ENCODE data around the gene LINGO1. TPM values are rescaled to one million over a fixed set of nuclear protein-coding genes. Genes with fewer than 3 reads are reported as not detected.

The LINGO1 gene
- total and polyA plus RNA-seq, 2 donors (not counting 3 experiments of a cell fraction or from before 2014, with no cell fraction given), result 0.15 to 0.33 TPM

GRCh38 chr15:77577366-77577950, 55.3 kb downstream of the LINGO1 start:
- Histone ChIP-seq H3K9ac (replicated peaks; ENCODE audit: extremely low read depth, insufficient read depth, low read length) (no peak overlapping the region), H3K27ac (ENCODE audit: insufficient read depth, low read depth, low read length) (no peak overlapping the region), H2AFZ (ENCODE audit: low read depth, low read length) (no peak overlapping the region), H4K20me1 (replicated peaks; ENCODE audit: control insufficient read depth, extremely low read depth, insufficient read depth, low read length) (no peaks in the 10 kb centered on the region), H3K4me1 (ENCODE audit: control insufficient read depth, extremely low read depth, insufficient read depth, low read length) (no peaks in the 10 kb centered on the region), H3K4me2 (ENCODE audit: insufficient read depth, low read length) (no peak overlapping the region), H3K9me1 (replicated peaks; ENCODE audit: control insufficient read depth, extremely low read depth, insufficient read depth, low read length) (no peaks in the 10 kb centered on the region), H3K27me3 (ENCODE audit: control insufficient read depth in 2 of 2, insufficient read depth in 2 of 2, low read length in 2 of 2) (no peaks in the 10 kb centered on the region), H3K4me3 (replicated peaks in 1 of 3; ENCODE audit: insufficient read depth in 1 of 3, low read depth in 1 of 3, low read length in 3 of 3) (no peak overlapping the region), H3K79me2 (ENCODE audit: control insufficient read depth, insufficient read depth, low read length) (no peaks in the 10 kb centered on the region), H3K36me3 (ENCODE audit: control insufficient read depth in 2 of 2, extremely low read depth in 1 of 2, insufficient read depth in 2 of 2, low read length in 2 of 2) (no peaks in the 10 kb centered on the region), H3K9me3 (replicated peaks; ENCODE audit: control insufficient read depth, insufficient read depth, low read length) (no peaks in the 10 kb centered on the region)
- FAIRE-seq, result no peak
- intact Hi-C loops (cut with micrococcal nuclease) (no loop called here), dilution Hi-C loops (cut with MboI; ENCODE audit: extremely low pct_ligation_motif_present, low sequenced_read_pairs) (no loop called here)
- ChIA-PET POLR2A (no interaction called here), CTCF (no interaction called here)
- DNase-seq (ENCODE audit: low read depth, low spot score), result no peak
- no TSS peak for BruUV-seq (replicated peaks)
- TF ChIP-seq GATA2 (IDR thresholded peaks at IDR 0.05; ENCODE audit: insufficient read depth, insufficient read length, low read depth, low read length), result no peak
- no peak for TF ChIP-seq EZH2 (IDR thresholded peaks at IDR 0.05; ENCODE audit: borderline replicate concordance, low read depth, low read length, severe bottlenecking)
- no peak for TF ChIP-seq POLR2A (IDR thresholded peaks at IDR 0.05; ENCODE audit: low read depth, low read length)
- no peak for TF ChIP-seq POLR2AphosphoS5 (IDR thresholded peaks at IDR 0.05; ENCODE audit: insufficient read depth, low read depth, low read length)
- no peak for TF ChIP-seq MAX (IDR thresholded peaks at IDR 0.05; ENCODE audit: insufficient read depth, insufficient read length)
- no peak for TF ChIP-seq FOS (IDR thresholded peaks at IDR 0.05; ENCODE audit: borderline replicate concordance, insufficient read depth, low read length)
- no peak for TF ChIP-seq MYC (IDR thresholded peaks at IDR 0.05; ENCODE audit: low read depth, low read length)
- no peak for TF ChIP-seq JUN (IDR thresholded peaks at IDR 0.05; ENCODE audit: borderline replicate concordance, insufficient read depth, insufficient read length, low read depth)
- TF ChIP-seq CTCF (IDR thresholded peaks at IDR 0.05; ENCODE audit: extremely low read depth in 1 of 2, insufficient read depth in 1 of 2, low read depth in 1 of 2, low read length in 2 of 2), result no peak

Measured in endothelial cell of umbilical vein (primary cell).